LNCAP (cell line): ENCODE measurements around the gene STK16.

Experiments
- CTCF ChIP-seq: fragments of 450-650 bp; IDR thresholded peaks from 2 replicates; pipeline ENCODE4 v1.5.1; 2017; ENCODE audit warnings: mild to moderate bottlenecking

STK16 gene

GRCh38 chr2:219218732-219219701 lies 26.3 kb upstream of the STK16 start, which contains the start of gene ABCB6:
TSS of gene ABCB6 (minus strand) at chr2:219218958. CDS start at chr2:219218673, 285 bp downstream.
- no peak for TF ChIP-seq CTCF

GRCh38 chr2:219219784-219220532 lies 25.3 kb upstream of the STK16 start:
- no peak for TF ChIP-seq CTCF

DNA sequence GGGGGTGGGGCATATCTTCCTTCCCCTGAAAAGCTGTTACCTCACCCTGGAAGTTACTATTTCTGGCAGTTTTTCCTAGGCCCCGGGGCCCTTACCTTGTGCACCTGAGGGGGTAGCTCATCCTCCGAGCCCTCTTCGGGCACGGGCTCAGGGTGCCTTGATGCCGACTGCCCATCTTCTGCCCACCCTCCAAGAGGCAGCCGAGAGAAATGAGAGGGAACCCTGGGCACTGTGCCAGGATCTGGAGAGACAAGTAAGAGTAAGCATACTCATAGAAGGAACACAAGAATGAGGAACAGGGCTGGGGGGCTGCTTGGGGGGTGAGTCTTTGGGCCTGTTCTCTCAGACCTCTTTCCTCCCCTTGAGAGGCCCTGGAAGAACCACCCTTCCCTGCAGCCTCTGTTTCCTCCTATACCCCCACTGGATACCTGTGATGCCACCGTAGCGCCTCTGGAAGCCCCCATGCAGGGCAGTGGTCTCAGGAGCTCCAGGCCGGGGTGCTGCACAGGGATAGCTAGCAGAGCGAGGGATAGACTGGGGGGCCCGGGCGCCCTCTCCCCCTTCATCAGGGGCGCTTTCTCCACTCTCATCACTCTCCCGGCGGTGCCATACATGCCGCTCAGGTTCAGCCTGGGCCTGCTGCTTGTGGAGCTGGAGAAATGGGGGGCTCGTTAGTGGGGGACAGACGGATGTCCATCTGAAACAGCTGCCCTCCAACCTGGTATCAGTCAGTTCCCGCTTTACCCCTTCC lies 24.5 kb upstream of the STK16 start:
- no peak for TF ChIP-seq CTCF

GRCh38 chr2:219221957-219222518 lies 23.2 kb upstream of the STK16 start:
- no peak for TF ChIP-seq CTCF

DNA sequence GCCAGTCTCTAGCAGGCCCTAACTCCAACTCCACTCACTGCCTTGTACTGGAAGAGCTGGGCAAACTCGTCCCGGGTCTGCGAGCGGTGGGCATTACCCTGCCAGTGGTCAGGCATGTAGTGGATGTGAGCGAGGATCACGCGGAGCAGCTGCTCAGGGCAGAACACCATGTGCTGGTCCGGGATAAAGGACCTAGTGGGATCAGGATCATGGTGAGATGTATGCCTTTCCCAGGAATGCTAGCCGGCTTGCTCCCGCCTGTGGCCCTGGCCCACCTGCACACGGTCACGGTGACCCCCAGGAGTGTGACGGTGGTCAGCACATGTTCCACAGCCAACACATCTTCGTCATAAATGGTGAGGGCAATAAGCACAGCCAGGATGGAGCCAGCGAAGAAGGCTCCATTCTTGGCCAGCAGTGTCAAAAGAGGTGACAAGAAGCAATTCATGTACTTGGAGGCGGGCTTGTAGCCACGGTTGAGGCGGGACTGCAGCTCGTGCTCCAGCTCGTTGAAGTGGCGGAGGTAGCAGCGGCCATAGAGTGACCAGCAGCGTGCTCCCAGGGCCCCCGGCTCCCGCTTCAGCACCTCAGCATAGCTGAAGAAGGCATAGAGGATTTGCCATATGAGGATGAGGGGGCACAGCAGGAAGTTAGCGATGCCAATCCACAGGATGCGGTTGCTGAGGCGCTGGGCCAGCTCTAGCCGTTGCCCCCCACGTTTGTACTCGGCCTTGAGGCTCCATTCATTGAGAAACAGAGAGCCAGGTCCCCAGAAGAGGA lies 21.3 kb upstream of the STK16 start:
- no peak for TF ChIP-seq CTCF

DNA sequence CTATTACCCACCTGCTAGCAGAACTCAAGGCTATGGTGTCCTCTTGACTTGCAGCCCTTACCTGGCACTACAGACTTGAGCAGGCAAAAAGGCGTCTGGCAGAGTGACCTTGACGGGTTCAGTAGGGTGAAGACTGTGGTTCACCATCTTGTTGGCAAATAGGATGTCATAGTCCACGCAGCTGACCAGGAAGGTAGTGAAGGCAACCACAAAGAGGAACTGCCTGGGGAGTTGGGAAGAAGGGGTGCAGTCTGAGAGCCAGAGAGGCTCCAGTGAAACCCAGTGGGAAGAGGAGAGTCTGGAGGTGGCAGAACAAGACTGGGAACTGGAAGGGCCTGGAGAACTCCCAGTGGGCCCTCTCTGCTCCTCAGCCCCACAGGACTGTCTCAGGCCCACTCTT lies 19.9 kb upstream of the STK16 start:
- no peak for TF ChIP-seq CTCF
